HG02571 (cell line): Measurements from ENCODE around the gene DNAJA3.

ENCODE experiments used
- ATAC-seq: cut with Tn5 transposase; IDR thresholded peaks from one replicate; pipeline ENCODE4 v1.9.1; 2021; ENCODE audit warnings: mild to moderate bottlenecking, moderate library complexity; ENCODE audit not compliant: unreplicated experiment

DNAJA3 gene

DNA sequence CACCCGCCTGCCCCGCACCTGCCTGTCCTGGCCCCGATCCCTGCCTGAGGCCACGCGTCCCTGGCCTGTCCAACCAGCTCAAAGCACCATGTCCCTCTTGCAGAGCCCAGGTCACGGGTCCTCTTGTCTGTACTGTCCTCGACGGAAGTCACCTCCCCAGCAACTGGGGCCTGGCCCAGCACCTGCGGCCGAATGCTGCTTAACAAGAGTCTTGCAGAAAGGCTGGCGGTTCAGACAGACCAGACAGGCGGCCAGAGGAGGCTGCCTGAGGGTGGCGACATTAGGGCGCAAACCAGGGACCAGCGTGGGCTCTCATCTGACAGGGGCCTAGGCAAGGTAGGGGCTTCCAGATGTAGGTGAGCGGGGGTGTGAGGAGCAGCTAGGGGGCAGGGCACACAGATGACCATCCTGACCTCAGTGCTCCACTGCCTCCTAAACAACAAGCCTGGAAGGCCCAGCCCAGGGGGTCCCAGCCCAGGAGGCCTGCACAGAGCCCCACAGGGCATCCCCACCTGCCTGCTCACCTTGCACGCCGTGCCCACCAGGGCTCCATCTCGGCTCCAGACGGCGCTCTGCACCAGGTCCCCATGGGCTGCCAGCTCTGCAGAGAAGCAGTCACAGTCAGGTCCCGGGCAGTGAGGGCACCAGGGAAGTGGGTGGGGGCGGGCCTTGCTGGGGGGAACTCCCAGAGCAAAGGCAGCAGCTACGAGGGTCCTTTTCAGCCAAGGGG, 20.5 kb upstream of the DNAJA3 start:
- no peak for ATAC-seq

DNA sequence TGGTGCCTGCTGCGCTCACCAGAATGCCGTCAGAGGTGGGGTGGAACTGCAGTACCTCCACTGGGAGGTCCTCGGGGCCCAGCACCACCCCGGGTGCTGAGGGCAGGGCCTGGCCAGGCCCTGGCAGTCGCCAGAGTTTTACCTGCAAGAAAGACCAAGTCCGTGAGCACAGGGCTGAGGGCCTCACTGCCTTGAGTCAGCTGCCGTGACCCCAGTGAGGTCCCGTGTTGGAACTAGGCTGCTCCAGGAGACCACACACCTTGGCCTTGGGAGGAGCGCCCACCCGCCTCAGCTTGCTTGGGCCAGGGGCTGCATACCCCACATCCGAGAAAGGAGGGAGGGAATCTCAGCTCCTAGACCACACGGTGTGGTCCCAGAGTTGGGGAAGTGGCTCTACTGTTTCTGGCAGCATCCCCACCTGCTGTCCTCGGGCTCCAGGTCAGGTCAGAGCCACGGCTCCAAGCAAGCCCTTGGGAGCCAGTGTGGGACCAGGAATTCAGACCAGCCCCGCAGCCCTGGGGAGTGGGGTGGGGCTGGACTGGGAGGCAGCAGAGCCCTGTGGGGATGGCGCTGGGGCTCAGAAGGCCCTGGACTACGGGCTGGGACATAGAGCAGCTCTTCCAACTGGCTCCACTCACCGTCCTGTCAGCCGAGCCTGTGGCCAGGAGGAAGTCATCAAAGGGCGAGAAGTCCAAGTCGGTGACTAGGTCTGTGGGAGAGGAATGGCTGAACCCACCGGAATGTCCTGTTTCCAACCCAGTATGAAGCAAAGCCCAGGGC, 17.9 kb upstream of the DNAJA3 start:
- ATAC-seq: no peak

DNA sequence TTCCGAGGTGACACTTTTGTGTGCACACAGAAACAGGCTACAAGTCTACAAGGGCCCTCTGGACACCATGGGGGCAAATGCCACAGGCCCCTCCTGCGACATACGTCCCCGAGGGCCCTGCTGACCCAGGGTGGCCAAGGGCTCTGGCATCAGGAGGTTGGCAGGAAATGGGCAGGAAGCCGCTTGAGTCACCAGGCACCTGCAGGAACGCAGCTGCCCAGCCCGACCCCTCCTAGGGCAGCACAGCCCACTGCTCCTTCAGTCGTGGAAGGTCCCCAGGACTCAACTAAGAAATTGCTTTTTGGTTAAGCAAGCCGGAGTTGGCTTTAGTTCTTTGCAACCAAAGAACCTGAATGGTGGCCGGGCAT, 17.4 kb upstream of the DNAJA3 start:
- no peak for ATAC-seq

DNA sequence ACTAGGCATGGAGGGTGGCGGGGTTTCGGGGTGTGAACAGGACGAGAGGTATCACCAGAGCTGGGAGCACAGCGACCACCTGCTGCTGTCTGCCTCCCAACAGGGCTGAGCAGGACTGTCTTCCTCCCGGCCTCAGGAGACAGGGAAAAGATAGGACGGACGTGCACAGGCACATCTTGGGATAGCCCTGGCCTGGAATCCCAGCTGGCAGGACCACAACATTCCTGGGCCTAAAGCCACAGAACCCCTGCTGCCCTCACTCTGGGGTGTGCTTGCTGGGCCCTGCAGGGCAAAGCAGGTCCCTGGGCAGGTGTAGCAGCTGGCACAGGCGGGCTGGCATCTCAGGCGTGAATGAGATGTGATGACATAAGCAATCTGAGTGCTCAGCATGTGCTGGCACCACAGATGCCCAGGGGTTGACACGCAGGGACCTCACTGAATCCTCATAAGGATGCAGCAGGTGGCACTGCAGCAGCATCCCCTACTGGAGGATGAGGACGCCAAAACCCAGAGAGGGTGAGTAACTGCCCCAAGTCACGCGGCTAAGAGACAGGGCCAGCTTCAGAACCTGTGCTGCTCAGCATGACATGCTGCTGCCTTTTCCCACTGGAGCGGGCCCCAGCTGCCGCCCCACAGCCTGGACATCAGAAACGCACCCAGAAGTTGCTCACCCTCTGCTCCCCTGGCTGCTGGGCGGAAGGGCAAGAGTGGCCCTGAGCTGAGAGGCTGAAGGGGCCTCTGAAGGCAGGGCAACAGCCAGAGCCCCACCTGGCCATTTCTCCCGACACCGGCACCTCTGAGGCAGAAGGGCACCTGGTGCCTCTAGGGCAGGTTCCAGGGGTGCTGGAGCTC, 16.4 kb upstream of the DNAJA3 start:
- no peak for ATAC-seq

DNA sequence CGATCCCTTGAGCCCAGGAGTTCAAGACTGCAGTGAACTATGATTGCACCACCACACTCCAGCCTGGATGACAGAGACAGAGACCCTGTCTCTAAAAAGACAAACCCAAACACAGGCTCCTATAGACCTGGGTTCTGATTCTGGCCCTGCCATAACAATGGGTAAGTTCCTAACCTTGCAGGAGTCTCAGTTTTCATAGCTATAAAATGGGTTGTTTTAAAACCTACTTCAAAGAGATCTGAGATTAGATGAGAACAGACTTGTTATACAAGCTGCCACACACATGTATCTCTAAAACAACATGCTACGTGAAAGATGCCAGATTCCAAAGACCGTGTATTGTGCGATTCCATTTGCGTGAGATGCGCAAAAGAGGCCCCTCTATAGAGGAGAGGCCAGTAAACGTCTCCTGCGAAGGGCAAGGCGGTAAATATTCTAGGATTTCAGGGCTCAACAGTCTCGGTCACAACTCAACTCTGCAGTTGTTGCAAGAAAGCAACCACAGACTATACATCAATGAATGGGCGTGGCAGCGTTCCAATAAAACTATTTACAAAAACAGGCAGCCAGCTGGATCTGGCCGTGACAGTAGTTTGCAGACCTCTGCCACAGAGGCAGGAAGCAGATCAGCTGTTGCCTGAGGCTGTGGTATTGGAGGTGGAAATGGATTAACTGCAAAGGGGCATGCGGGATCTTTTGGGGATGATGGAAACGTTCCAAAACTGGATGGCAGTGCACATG, 15.2 kb upstream of the DNAJA3 start:
- ATAC-seq: no peak

DNA sequence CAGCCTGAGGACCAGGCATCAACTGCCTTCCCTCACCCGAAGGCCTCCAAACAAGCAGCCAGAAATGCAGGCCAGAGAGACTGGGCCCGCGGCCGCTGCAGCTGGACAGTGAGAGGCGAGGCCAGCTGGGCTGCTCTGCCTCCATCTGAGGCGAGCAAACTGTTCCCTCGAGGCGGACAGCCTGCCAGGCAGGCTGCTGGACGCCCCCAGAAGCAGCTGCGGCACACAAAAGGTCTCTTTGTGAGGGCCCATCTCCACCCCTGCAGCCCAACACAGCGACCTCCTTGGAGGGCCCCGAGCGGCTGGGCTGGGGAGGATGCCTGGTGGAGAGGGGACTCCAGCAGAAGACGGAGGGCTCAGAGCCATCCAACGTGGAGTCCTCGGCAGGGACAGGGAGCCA, 14.0 kb upstream of the DNAJA3 start:
- ATAC-seq: no peak

DNA sequence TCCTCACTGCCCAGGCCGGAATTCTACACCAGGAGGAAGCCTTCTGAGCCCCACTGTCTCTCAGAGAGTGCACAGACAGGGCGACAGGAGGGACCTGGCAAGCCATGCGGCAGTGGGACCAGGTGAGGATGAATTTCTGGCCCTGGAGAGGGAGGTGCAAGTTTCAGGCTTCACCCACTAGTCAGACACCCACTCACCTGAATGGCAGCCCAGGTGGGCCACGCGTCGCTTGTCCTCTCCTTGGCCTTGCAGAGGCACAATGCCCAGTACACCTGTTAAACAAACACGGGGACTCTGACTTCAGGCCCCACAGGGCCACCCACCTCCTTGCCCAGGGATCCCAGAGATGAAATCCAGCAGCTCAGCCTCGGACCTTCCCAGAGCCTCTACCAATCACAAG, 13.5 kb upstream of the DNAJA3 start:
- no peak for ATAC-seq

DNA sequence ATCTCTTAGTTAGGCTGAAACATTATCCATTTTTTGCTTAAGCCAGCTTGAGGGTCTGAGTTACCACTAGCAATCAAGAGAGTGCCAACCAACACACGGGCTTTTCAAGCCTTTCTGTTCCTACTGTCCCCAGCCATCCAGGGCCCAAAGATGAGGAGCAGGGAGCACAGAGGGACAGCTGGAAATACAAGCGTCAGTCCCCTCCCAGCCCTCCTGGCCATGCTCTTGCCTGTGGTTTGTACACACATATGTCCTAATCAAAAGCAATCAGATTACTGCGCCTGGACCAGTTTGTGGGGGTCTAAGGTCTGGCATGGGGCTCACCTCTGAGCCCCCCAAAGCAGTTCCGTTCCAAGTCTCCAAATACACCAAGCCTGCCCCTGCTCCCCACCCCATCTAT, 12.8 kb upstream of the DNAJA3 start:
- ATAC-seq: no peak

DNA sequence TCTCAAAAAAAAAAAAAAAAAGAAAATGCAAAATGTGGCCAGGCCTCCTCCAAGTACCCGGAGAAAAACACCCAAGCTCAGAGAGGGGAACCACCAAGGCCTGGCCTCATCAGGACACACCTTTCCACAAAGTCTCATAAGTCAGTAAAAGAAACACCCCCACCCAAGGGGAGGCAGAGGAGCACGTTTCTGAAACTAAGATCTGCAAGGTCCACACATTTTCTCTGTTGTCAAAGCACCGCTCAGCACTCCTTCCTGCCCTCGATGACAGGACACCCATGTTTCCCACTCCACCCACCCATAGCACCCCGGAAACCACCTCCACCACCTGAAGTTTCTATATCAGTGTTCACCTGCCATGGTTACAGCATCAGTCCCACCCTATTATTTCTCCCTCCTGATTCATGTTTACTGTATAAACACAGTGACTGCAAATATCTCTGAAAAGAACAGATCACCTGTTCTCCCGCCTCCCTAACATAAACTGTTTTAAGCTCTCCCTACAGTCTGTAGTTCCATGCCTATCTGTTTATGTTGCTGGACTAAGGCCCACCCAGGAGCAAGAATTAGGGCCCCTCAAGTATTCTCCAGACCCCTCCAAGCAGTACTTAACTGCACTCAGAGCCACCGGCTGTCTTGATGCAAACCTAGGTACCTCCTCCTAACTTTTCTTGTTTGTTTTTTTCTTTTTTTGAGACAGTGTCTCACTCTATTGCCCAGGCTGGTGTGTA, 11.3 kb upstream of the DNAJA3 start:
- peak; percentile 40 for ATAC-seq

DNA sequence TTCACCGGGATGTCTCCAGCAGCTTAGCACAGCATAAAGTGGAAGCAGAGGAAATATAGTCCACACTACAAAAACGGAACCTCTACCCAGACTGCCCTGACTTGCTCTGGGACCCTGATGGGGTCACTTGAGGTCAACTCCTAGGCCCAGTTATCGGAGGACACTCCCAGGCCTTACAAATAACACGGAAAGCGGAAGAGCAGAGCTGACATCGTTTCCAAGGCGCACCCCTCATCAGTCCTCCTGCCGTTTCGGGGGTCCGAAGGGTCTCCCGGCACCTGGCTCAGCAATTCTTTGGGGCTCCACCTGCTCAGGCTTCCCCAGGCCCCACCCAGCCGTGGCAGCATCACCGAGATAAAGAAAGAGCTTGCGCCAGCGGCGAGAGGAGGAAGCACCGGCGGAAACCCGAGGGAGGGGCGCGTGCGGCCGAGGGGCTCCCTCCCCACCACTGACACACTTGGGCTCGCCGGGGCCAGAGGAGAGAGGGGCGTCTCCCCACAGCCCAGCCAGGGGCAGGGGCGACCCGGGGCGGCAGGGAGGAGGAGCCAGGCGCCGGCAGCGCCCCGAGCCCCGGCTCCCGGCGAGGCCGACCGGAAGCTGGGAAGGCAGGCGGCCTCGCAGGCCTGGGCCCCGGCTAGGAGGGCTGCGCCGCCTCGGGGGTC, 10.0 kb upstream of the DNAJA3 start:
- ATAC-seq: peak; percentile 15

DNA sequence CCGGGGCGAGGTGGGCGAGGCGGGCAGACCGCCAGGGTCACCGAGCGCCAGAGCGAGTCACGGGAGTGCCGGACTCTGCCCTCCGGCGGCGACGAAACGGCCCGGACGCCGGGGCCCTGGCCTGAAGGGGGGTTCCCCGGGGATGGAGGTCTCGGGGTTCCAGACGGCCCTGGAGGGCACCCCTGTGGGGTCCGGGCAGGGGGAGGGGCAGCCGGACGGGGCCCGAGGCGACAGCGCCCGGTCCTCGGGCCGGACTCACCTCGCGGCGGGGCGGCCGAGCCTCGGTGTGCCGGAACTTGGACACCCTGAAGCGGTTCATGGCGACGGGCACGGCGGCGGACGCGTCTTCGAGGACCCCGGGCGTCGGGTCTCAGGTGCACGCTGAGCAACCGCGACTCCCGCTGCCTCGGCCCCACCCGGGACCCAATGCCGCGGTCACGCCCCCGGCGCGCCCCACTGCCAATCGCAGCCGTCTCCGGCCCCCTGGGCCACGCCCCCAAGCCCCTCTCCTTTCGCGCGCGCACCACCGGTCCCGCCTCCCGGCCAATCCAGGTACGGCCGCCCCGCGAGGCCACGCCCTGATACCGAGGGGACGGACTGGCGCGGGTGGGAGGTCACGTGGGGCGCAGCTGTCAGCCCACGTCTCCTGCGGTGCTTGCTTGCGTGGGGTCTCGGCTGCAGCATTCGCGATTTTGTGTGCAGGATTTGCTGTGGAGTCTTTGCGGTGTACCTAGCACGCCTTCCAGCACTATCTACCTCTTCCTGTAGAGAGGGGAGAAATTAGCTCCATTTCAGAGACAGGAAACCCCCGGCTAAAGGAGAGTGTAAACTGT, 9.3 kb upstream of the DNAJA3 start, which contains the start of gene CORO7:
Gene CORO7 (minus strand): TSS at position 397 of the 833 bp plus-strand sequence. CDS start 78 bp downstream, at position 319.
- peak; percentile 70 for ATAC-seq

DNA sequence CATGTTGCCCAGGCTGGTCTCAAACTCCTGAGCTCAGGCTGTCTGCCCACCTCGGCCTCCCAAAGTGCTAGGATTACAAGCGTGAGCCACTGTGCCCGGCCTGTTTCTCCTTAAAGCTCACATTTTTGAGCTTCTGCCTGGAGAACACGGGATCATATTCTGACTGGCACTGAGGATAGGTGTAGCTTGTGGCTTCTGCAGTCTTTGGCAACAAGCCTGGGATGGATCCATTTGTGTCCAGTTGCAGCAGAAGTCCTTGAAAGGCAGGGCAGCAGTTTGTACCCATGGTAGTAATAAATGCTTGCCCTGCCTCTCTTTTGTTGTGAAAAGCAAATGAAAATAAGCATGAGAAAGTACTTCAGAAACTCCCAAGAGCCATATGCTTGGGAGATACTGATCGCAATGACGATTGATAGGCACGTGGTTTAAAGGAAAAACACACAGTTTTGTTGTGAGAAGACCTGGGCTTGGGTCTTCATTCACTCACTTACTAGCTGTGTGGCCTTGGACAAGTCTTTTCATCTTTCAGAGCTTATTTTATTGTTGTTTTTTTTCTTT, 6.2 kb upstream of the DNAJA3 start:
- ATAC-seq: no peak

DNA sequence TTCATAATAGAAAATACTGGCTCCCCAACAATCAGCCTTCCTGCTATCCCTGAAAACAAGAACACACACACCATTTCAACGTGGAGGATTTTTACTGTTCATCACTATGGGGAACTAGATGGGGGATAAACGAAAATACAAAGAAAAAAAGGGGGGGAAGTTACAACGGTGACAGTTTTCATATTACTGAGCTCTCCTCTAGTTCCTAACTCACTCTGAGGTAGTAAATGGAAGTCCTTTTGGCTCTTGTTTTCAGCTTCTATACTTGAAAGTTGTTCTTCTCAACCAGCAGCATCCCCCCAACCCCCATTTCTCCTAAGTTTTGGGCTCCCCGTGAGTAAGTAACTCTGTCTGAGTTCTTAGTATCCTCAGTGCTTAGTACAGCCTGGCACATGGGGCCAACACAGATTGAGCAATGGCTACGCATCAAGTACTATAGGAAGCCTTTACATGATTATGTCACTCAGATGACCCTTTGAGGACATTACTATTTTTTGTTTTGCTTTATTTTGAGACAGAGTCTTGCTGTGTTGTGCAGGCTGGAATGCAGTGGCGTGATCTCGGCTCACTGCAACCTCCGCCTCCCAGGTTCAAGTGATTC, 5.1 kb upstream of the DNAJA3 start:
- ATAC-seq: no peak

DNA sequence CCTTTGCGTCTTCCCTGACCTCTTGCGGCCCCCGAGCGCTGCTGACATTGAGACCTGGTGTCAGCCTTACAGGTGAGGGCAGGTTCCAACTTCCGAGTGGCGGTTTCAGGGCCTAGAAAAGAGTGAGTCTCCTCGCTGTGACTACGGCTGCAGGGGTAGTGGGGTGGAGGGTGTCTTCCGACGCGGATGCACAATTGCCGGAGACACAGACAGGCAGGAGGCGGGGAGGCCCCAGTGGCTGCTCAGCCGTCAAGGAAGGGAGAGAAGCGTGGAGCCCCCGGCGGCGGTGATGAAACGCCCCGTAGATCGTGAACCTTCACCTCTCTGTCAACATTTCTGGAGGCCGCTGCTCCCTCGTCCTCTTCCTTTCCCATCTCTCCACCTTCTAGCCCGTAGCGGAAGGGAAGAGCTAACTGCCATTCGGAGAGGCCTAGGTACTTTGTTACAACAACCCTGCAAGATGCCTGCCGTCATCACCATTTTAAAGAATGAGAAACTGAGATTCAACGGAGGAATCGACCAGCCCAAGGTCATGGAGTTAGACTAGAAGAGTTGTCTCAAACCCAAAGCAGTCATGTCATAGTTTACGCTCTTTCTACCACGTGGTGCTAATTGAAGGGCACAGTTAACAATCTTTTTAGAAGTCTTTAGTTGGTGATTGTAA, 485 bp downstream of the DNAJA3 start:
- peak; percentile 9 for ATAC-seq

DNA sequence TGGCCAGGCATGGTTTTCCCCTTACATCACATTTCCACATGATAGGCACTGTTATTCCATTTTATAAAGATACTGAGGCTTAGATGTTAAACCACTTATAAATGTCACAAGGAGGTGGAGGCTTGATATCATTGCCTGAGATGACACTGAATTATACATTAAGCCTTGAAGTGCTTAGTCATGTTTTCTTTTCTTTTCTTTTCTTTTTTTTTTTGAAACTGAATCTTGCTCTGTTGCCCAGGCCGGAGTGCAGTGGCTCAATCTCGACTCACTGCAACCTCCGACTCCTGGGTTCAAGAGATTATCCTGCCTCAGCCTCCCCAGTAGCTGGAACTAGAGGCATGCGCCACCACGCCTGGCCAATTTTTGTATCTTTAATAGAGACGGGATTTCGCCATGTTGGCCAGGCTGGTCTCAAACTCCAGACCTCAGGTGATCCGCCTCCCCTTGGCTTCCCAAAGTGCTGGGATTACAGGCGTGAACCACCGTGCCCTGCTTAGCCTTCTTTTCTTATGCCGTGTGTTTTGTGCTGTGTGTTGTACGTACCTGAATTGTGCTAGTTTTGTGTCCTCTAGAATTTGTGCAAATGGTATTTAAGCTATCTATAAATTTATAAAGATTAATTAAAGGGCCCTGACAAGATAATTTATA, 1.2 kb downstream of the DNAJA3 start:
- ATAC-seq: no peak

DNA sequence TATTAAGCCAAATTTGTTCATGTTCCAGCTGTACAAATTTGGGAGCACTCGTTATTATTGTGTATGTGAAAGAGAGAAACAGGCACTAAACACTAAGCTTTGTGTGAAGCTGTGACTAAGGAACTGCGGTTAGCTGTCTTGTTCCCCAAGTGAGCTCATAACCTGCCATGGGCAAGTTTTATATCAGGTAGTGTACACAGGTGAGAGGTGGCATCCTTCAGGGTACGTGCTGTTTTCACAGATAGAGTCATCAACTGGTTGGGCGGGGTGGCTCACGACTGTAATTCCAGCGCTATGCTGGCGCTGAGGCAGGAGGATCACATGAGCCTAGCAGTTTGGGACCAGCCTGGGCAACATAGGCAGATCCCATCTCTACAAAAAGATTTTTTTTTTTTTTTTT, 2.8 kb downstream of the DNAJA3 start:
- no peak for ATAC-seq

DNA sequence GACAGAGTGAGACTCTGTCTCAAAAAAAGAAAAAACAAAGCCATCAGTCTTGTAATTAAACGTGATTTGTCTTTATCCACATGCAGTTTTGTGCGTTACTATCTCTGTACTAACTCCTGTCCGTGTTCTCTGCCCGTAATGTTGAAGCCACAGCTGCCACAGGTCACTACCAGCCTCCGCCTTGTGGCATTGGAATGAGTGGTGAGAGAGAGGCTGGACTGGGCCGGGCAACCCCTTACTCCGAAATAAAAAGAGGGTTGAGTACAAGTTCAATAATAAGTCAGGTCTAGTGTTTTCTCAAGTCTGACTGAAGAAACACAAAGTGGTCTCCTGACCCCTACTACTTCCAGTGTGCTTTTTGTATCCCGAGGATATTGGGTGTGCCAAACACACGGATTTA, 5.4 kb downstream of the DNAJA3 start:
- ATAC-seq: no peak
